ENCODE data around the gene CCDC192. TPM values are rescaled to one million over a fixed set of nuclear protein-coding genes. Genes with fewer than 3 reads are reported as not detected.

CCDC192 gene
- total RNA-seq, 1 experiment from 2014 or later, result not detected

- TF ChIP-seq CTCF (IDR thresholded peaks at IDR 0.05; ENCODE audit: insufficient read depth in 1 of 2, low read depth in 1 of 2, low read length in 1 of 2, severe bottlenecking in 1 of 2, unreplicated experiment in 1 of 2), result no peak
- no peak overlapping the region for H3K4me3 ChIP-seq (ENCODE audit: low read depth, low read length)
- ChIA-PET POLR2A (no interaction called here), CTCF (no interaction called here)
- Mint-ChIP-seq H3K36me3 (ENCODE audit: insufficient read depth, unreplicated experiment) (no peaks in the 10 kb centered on the region), H3K27ac (ENCODE audit: unreplicated experiment) (no peak overlapping the region), H3K27me3 (ENCODE audit: insufficient read depth, unreplicated experiment) (no peaks in the 10 kb centered on the region), H3K4me3 (ENCODE audit: unreplicated experiment) (no peak overlapping the region), H3K4me1 (ENCODE audit: low read depth, unreplicated experiment) (peaks cover 8% of the 10 kb centered on the region), H3K9me3 (ENCODE audit: unreplicated experiment) (no peaks in the 10 kb centered on the region)
- H3K27me3 ChIP-seq (replicated peaks; ENCODE audit: control insufficient read depth, insufficient read depth, low read length), result no peaks in the 10 kb centered on the region
- peaks cover 9% of the 10 kb centered on the region; the same call in 1 of the 2 replicates for H3K4me1 ChIP-seq
- peaks cover 4% of the 10 kb centered on the region; the same call in 1 of the 2 replicates for H3K9me3 ChIP-seq
- H3K36me3 ChIP-seq (ENCODE audit: control insufficient read depth, insufficient read depth, low read length), result no peaks in the 10 kb centered on the region
- BruUV-seq (replicated peaks), result no TSS peak
- DNase-seq, result no peak
- intact Hi-C loops (cut with micrococcal nuclease; ENCODE audit: unreplicated experiment), result no loop called here
Observed at GRCh38 chr5:127943061-127943371, 239.8 kb downstream of the CCDC192 start.

- peaks cover 8% of the 10 kb centered on the region for H3K4me1 Mint-ChIP-seq (ENCODE audit: low read depth, unreplicated experiment)
- POLR2A ChIA-PET, result no interaction called here
- H3K27ac Mint-ChIP-seq (ENCODE audit: unreplicated experiment), result no peak overlapping the region
- no peak for TF ChIP-seq CTCF (IDR thresholded peaks at IDR 0.05; ENCODE audit: insufficient read depth in 1 of 2, low read depth in 1 of 2, low read length in 1 of 2, severe bottlenecking in 1 of 2, unreplicated experiment in 1 of 2)
- Histone ChIP-seq H3K36me3 (ENCODE audit: control insufficient read depth, insufficient read depth, low read length) (no peaks in the 10 kb centered on the region), H3K4me3 (ENCODE audit: low read depth, low read length) (no peak overlapping the region), H3K4me1 (peaks cover 9% of the 10 kb centered on the region; the same call in 1 of the 2 replicates), H3K27me3 (replicated peaks; ENCODE audit: control insufficient read depth, insufficient read depth, low read length) (no peaks in the 10 kb centered on the region), H3K9me3 (peaks cover 4% of the 10 kb centered on the region; the same call in 1 of the 2 replicates)
- H3K4me3 Mint-ChIP-seq (ENCODE audit: unreplicated experiment), result no peak overlapping the region
- no peaks in the 10 kb centered on the region for H3K36me3 Mint-ChIP-seq (ENCODE audit: insufficient read depth, unreplicated experiment)
- CTCF ChIA-PET, result no interaction called here
- intact Hi-C loops (cut with micrococcal nuclease; ENCODE audit: unreplicated experiment), result no loop called here
- no peaks in the 10 kb centered on the region for H3K9me3 Mint-ChIP-seq (ENCODE audit: unreplicated experiment)
- BruUV-seq (replicated peaks), result no TSS peak
- H3K27me3 Mint-ChIP-seq (ENCODE audit: insufficient read depth, unreplicated experiment), result no peaks in the 10 kb centered on the region
- DNase-seq, result no peak
Observed at GRCh38 chr5:127944125-127944524, 240.9 kb downstream of the CCDC192 start.

GRCh38 chr5:127947941-127948340 lies 244.8 kb downstream of the CCDC192 start:
- Mint-ChIP-seq H3K9me3 (ENCODE audit: unreplicated experiment) (no peaks in the 10 kb centered on the region), H3K4me3 (ENCODE audit: unreplicated experiment) (no peak overlapping the region), H3K4me1 (ENCODE audit: low read depth, unreplicated experiment) (peaks cover 6% of the 10 kb centered on the region), H3K27me3 (ENCODE audit: insufficient read depth, unreplicated experiment) (no peaks in the 10 kb centered on the region), H3K36me3 (ENCODE audit: insufficient read depth, unreplicated experiment) (no peaks in the 10 kb centered on the region), H3K27ac (ENCODE audit: unreplicated experiment) (no peak overlapping the region)
- H3K4me3 ChIP-seq (ENCODE audit: low read depth, low read length), result no peak overlapping the region
- TF ChIP-seq CTCF (IDR thresholded peaks at IDR 0.05; ENCODE audit: insufficient read depth in 1 of 2, low read depth in 1 of 2, low read length in 1 of 2, severe bottlenecking in 1 of 2, unreplicated experiment in 1 of 2), result no peak
- CTCF ChIA-PET, result no interaction called here
- H3K36me3 ChIP-seq (ENCODE audit: control insufficient read depth, insufficient read depth, low read length), result no peaks in the 10 kb centered on the region
- DNase-seq, result no peak
- POLR2A ChIA-PET, result no interaction called here
- BruUV-seq (replicated peaks), result no TSS peak
- no peaks in the 10 kb centered on the region for H3K27me3 ChIP-seq (replicated peaks; ENCODE audit: control insufficient read depth, insufficient read depth, low read length)
- H3K4me1 ChIP-seq, result no peaks in the 10 kb centered on the region
- H3K9me3 ChIP-seq, result peaks cover 4% of the 10 kb centered on the region; the same call in 1 of the 2 replicates
- intact Hi-C loops (cut with micrococcal nuclease; ENCODE audit: unreplicated experiment), result no loop called here
